Neuronal stem cell (in vitro differentiated cells): ENCODE results near the gene RILPL1.
"Not testable (repeated sequence)": the region's sequence is repeated elsewhere in the genome, so short reads cannot be mapped to it uniquely, and the experiment has no call there.

ENCODE experiments used
- DNase-seq: peaks from one replicate; pipeline ENCODE4 v3.0.0-alpha.2; 2013; ENCODE audit warnings: low spot score
- H2AFZ ChIP-seq: one replicate; pipeline ENCODE4 v1.6.1; 2013; ENCODE audit warnings: mild to moderate bottlenecking, low read length, inconsistent platforms
- H2AK5ac ChIP-seq: 2 replicates; pipeline ENCODE4 v1.6.1; 2013; ENCODE audit warnings: low read depth, mild to moderate bottlenecking, inconsistent platforms, low read length, moderate library complexity, mixed read lengths
- H2BK120ac ChIP-seq: 2 replicates; pipeline ENCODE4 v1.6.1; 2013; ENCODE audit warnings: low read depth, mild to moderate bottlenecking, inconsistent platforms, low read length, moderate library complexity, mixed read lengths
- H2BK12ac ChIP-seq: one replicate; pipeline ENCODE4 v1.6.1; 2013; ENCODE audit warnings: low read length, inconsistent platforms
- H2BK15ac ChIP-seq: 2 replicates; pipeline ENCODE4 v1.6.1; 2013; ENCODE audit warnings: mild to moderate bottlenecking, low read length, inconsistent platforms, mixed read lengths
- H2BK5ac ChIP-seq: one replicate; pipeline ENCODE4 v1.6.1; 2013; ENCODE audit warnings: inconsistent platforms, mild to moderate bottlenecking, low read length, moderate library complexity
- H3K14ac ChIP-seq: one replicate; pipeline ENCODE4 v1.6.1; 2013; ENCODE audit warnings: low read length, inconsistent platforms
- H3K18ac ChIP-seq: 2 replicates; pipeline ENCODE4 v1.6.1; 2013; ENCODE audit warnings: low read length, inconsistent platforms
- H3K23ac ChIP-seq: 2 replicates; pipeline ENCODE4 v1.6.1; 2013; ENCODE audit warnings: low read depth, mild to moderate bottlenecking, mixed read lengths, low read length, inconsistent platforms; ENCODE audit not compliant: poor library complexity
- H3K27ac ChIP-seq: replicated peaks from 3 replicates; pipeline ENCODE4 v1.5.1; 2013; ENCODE audit warnings: low read length, inconsistent platforms
- H3K27me3 ChIP-seq, 3 experiments: 2 replicates each; pipeline ENCODE4 v1.6.1; 2013; ENCODE audit warnings: low read length in 3 of 3, mild to moderate bottlenecking in 2 of 3, inconsistent platforms in 1 of 3, low read depth in 1 of 3, mixed read lengths in 1 of 3, moderate library complexity in 1 of 3; ENCODE audit not compliant: control insufficient read depth in 3 of 3, insufficient read depth in 3 of 3
- H3K36me3 ChIP-seq, 2 donors: replicated peaks in 1 of 2; 2 replicates each; pipeline ENCODE4 v1.6.1; 2013; ENCODE audit warnings: low read length in 2 of 2; ENCODE audit not compliant: control insufficient read depth in 2 of 2, insufficient read depth in 2 of 2
- H3K4ac ChIP-seq: 2 replicates; pipeline ENCODE4 v1.6.1; 2013; ENCODE audit warnings: inconsistent platforms, mild to moderate bottlenecking, low read length, moderate library complexity
- H3K4me1 ChIP-seq, 2 donors: 1 replicate in 1 of 2; 2 replicates in 1 of 2; pipeline ENCODE4 v1.6.1; 2013; ENCODE audit warnings: low read length in 2 of 2, low read depth in 1 of 2; ENCODE audit not compliant: control insufficient read depth in 2 of 2, insufficient read depth in 1 of 2
- H3K4me2 ChIP-seq: one replicate; pipeline ENCODE4 v1.6.1; 2013; ENCODE audit warnings: mild to moderate bottlenecking, low read length, inconsistent platforms; ENCODE audit not compliant: insufficient read depth, poor library complexity, severe bottlenecking
- H3K4me3 ChIP-seq, 2 donors: 2 replicates each; pipeline ENCODE4 v1.5.1; 2013; ENCODE audit warnings: low read length in 2 of 2, mild to moderate bottlenecking in 2 of 2, inconsistent platforms in 1 of 2, moderate library complexity in 1 of 2
- H3K79me1 ChIP-seq: one replicate; pipeline ENCODE4 v1.6.1; 2013; ENCODE audit warnings: low read depth, mild to moderate bottlenecking, inconsistent platforms, low read length, moderate library complexity
- H3K9ac ChIP-seq: one replicate; pipeline ENCODE4 v1.6.1; 2013; ENCODE audit warnings: mild to moderate bottlenecking, low read depth, low read length, inconsistent platforms; ENCODE audit not compliant: poor library complexity
- H3K9me3 ChIP-seq, 2 donors: replicated peaks in 1 of 2; 2 replicates each; pipeline versions ENCODE3 to v1.6.1; 2013; ENCODE audit warnings: low read length in 2 of 2, mild to moderate bottlenecking in 2 of 2, inconsistent platforms in 1 of 2, low read depth in 1 of 2, mixed read lengths in 1 of 2, moderate library complexity in 1 of 2; ENCODE audit not compliant: control insufficient read depth in 2 of 2, insufficient read depth in 1 of 2
- H4K8ac ChIP-seq: one replicate; pipeline ENCODE4 v1.6.1; 2013; ENCODE audit warnings: low read depth, mild to moderate bottlenecking, inconsistent platforms, low read length, moderate library complexity
- H4K91ac ChIP-seq: one replicate; pipeline ENCODE4 v1.6.1; 2013; ENCODE audit warnings: low read length, low read depth, mild to moderate bottlenecking, inconsistent platforms; ENCODE audit not compliant: poor library complexity
- WGBS, 2 donors: extraction: QIAGEN DNeasy Blood & Tissue Kit; methylation state at CpG; one replicate each; pipeline ENCODE4 v1.1.7; 2013; ENCODE audit warnings: missing lambda C conversion rate in 2 of 2, mixed read lengths in 1 of 2; ENCODE audit not compliant: insufficient read length in 2 of 2, insufficient replicate concordance in 1 of 2; ENCODE audit errors: extremely low coverage in 2 of 2; 5-methylcytosine and 5-hydroxymethylcytosine counted together

RILPL1 gene

GRCh38 chr12:123559468-123559867, 25.9 kb upstream of the RILPL1 start:
- H2AK5ac ChIP-seq = no peak overlapping the region
- H3K23ac ChIP-seq = no peak overlapping the region
- WGBS, 2 donors = no CpG with 5 or more reads among the region's 3 CpGs
- H3K4ac ChIP-seq = no peak overlapping the region
- no peak overlapping the region for H2BK5ac ChIP-seq
- H3K9ac ChIP-seq = no peak overlapping the region
- no peak overlapping the region for H3K14ac ChIP-seq
- no peaks in the 10 kb centered on the region for H3K79me1 ChIP-seq
- H2BK15ac ChIP-seq = no peak overlapping the region
- no peak overlapping the region for H2BK120ac ChIP-seq
- H2BK12ac ChIP-seq = no peak overlapping the region
- peaks cover 0 to 9% (median 0%) of the 10 kb centered on the region in 3 experiments for H3K27me3 ChIP-seq
- no peak overlapping the region for H3K18ac ChIP-seq
- no peak overlapping the region for H2AFZ ChIP-seq
- H3K9me3 ChIP-seq = no peaks in the 10 kb centered on the region
- no peak overlapping the region for H3K27ac ChIP-seq
- H4K8ac ChIP-seq = no peak overlapping the region
- H3K4me1 ChIP-seq = no peaks in the 10 kb centered on the region
- no peak for DNase-seq
- no peak overlapping the region for H4K91ac ChIP-seq
- H3K4me2 ChIP-seq = no peak overlapping the region
- H3K36me3 ChIP-seq = no peaks in the 10 kb centered on the region
- no peak overlapping the region for H3K4me3 ChIP-seq

- not testable (repeated sequence) for H3K27ac ChIP-seq, H3K9me3 ChIP-seq, H3K4me2 ChIP-seq, H2BK5ac ChIP-seq, H3K23ac ChIP-seq, H2BK15ac ChIP-seq, H4K91ac ChIP-seq, H3K4me3 ChIP-seq, H3K9ac ChIP-seq, H2BK12ac ChIP-seq, H2AK5ac ChIP-seq, H4K8ac ChIP-seq, DNase-seq, H2AFZ ChIP-seq, H3K36me3 ChIP-seq, H3K18ac ChIP-seq, H3K4ac ChIP-seq, H3K4me1 ChIP-seq, H3K79me1 ChIP-seq, H2BK120ac ChIP-seq, H3K14ac ChIP-seq
- WGBS, 2 donors = no CpG with 5 or more reads among the region's 14 CpGs
- peaks cover 0 to 14% (median 0%) of the 10 kb centered on the region in 3 experiments for H3K27me3 ChIP-seq
Measured at GRCh38 chr12:123558487-123558886, 25.0 kb upstream of the RILPL1 start.

- not testable (repeated sequence) for H3K18ac ChIP-seq, H4K8ac ChIP-seq, H2BK15ac ChIP-seq, DNase-seq, H3K36me3 ChIP-seq, H3K23ac ChIP-seq, H4K91ac ChIP-seq, H2BK12ac ChIP-seq, H3K4me3 ChIP-seq, H3K4me2 ChIP-seq, H3K9me3 ChIP-seq, H2AFZ ChIP-seq, H3K14ac ChIP-seq, H2AK5ac ChIP-seq, H2BK120ac ChIP-seq, H3K9ac ChIP-seq, H3K4me1 ChIP-seq, H3K4ac ChIP-seq, H3K27ac ChIP-seq, H2BK5ac ChIP-seq, H3K79me1 ChIP-seq
- WGBS, 2 donors = no CpG with 5 or more reads among the region's 5 CpGs
- H3K27me3 ChIP-seq = peaks cover 0 to 23% (median 0%) of the 10 kb centered on the region in 3 experiments
Measured at GRCh38 chr12:123554843-123555242, 21.3 kb upstream of the RILPL1 start.

GRCh38 chr12:123554136-123554535, 20.6 kb upstream of the RILPL1 start:
- not testable (repeated sequence) for H3K14ac ChIP-seq, H2AFZ ChIP-seq, H4K91ac ChIP-seq, H3K27ac ChIP-seq, H3K79me1 ChIP-seq, H4K8ac ChIP-seq, H3K36me3 ChIP-seq, H2BK15ac ChIP-seq, H3K23ac ChIP-seq, H3K18ac ChIP-seq, H2BK12ac ChIP-seq, H2BK5ac ChIP-seq, H3K4me3 ChIP-seq, H3K4me2 ChIP-seq, H3K4me1 ChIP-seq, H3K4ac ChIP-seq, H2AK5ac ChIP-seq, H2BK120ac ChIP-seq, H3K9ac ChIP-seq, H3K9me3 ChIP-seq, DNase-seq
- peaks cover 0 to 23% (median 0%) of the 10 kb centered on the region in 3 experiments for H3K27me3 ChIP-seq
- no CpG with 5 or more reads among the region's 2 CpGs for WGBS, 2 donors
